Stimulated activated CD4-positive, alpha-beta T cell treated with anti-CD3 and anti-CD28 coated beads, Interleukin-2, amount 100 ng/mL, for 4 hours (primary cell): ENCODE data around the gene KLK2.

Experiments
- DNase-seq: peaks from one replicate; pipeline ENCODE4 v3.0.0-alpha.2; 2020; ENCODE audit warnings: low read depth

KLK2 gene

DNA sequence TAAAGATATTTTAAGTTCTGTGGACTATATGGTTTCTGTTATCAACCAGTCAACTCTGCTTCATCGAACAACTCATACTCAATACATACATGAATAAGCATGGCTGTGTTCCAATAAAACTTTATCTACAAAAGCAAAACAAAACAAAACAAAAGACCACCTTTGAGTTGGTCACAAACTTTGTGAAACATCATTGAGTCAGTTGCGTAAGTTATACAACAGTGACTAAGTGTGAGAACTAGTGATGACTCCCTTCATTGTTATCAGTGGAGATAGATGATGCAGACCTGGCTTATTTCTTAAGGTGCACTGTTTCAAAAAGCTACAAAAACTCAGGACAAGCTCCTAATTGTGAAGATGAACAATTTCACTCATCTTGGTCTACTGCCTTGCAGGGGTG lies 52.5 kb downstream of the KLK2 start:
- DNase-seq, result no peak

DNA sequence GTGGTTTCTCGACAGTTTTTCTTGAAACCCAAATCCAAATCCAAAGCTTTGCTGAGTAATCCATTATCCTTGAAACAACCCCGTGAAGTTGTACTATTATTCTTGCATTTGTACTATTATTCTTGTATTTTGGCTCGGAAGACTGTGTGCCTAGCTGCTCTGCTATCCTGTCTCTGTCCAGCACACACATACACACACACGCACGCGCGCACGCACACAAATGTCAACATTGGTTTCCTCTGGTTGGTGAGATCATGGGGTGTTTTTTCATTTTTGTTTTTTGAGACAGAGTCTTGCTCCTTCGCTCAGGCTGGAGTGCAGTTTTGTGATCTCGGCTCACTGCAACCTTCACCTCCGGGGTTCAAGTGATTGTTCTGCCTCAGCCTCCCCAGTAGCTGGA lies 52.9 kb downstream of the KLK2 start:
- no peak for DNase-seq

DNA sequence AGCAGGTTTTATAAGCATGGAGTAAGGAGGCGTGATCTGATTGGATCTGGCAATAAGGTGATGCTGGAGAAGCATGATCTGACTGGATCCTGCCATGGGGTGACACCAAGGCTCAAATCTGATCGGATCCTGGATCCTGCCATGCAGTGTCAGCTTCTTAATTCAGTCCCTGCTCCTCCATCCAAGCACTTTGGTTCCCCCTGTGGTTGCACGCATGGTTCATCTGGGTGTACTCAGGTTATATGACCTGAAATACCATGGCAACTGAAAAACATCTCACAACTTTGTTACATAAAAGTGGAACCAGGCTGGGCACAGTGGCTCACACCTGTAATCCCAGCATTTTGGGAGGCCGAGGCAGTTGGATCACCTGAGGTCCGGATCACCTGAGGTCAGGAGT lies 55.6 kb downstream of the KLK2 start:
- DNase-seq, result no peak
